Aorta (tissue), 5 donors: ENCODE measurements around the gene INPP5J. TPM values are rescaled to one million over a fixed set of nuclear protein-coding genes. Genes with fewer than 3 reads are reported as not detected.

Experiments used
- ATAC-seq: fragments of 200-7000 bp; cut with Tn5 transposase; one replicate; pipeline ENCODE4 v1.9.1; 2022; ENCODE audit warnings: moderate library complexity; ENCODE audit not compliant: low FRiP score
- DNase-seq, 2 donors: peaks; one replicate each; pipeline ENCODE4 v3.0.0-alpha.2; 2020
- H3K27ac ChIP-seq, 2 donors: one replicate each; pipeline ENCODE4 v1.5.1; 2013; ENCODE audit warnings: low read length in 2 of 2, mild to moderate bottlenecking in 2 of 2, moderate library complexity in 2 of 2, control low read depth in 1 of 2, inconsistent platforms in 1 of 2, low read depth in 1 of 2
- H3K27me3 ChIP-seq, 2 donors: one replicate each; pipeline ENCODE4 v1.6.1; 2013; ENCODE audit warnings: control low read depth in 1 of 2, low read length in 1 of 2, mild to moderate bottlenecking in 1 of 2, moderate library complexity in 1 of 2; ENCODE audit not compliant: insufficient read depth in 2 of 2, control insufficient read depth in 1 of 2
- H3K36me3 ChIP-seq, 2 donors: one replicate each; pipeline ENCODE4 v1.6.1; 2013; ENCODE audit warnings: control low read depth in 1 of 2, low read length in 1 of 2, mild to moderate bottlenecking in 1 of 2; ENCODE audit not compliant: insufficient read depth in 2 of 2, control insufficient read depth in 1 of 2
- H3K4me1 ChIP-seq, 2 donors: one replicate each; pipeline ENCODE4 v1.6.1; 2013; ENCODE audit warnings: low read length in 2 of 2, control low read depth in 1 of 2, mild to moderate bottlenecking in 1 of 2, moderate library complexity in 1 of 2; ENCODE audit not compliant: insufficient read depth in 2 of 2, control insufficient read depth in 1 of 2
- H3K4me3 ChIP-seq, 2 donors: one replicate each; pipeline ENCODE4 v1.5.1; 2013; ENCODE audit warnings: low read length in 2 of 2, control low read depth in 1 of 2, mild to moderate bottlenecking in 1 of 2
- H3K9me3 ChIP-seq: one replicate; pipeline ENCODE4 v1.6.1; 2013; ENCODE audit warnings: mild to moderate bottlenecking, low read length; ENCODE audit not compliant: control insufficient read depth
- WGBS, 2 donors: extraction: QIAGEN DNeasy Blood & Tissue Kit; methylation state at CpG; one replicate each; pipeline ENCODE4 v1.1.7; 2013; 5-methylcytosine and 5-hydroxymethylcytosine counted together
- intact Hi-C, 2 donors: fragments of 100-400 bp; cut with DNase I; formaldehyde crosslinking; loops; one replicate each; pipeline versions ENCODE4 v1.14.2 to v1.15.0; 2022
- polyA plus RNA-seq, 2 donors: library from polyadenylated mRNA; stranded (reverse); fragments of 200-250 nt; gene quantifications; one replicate each; pipeline ENCODE4 v1.2.3, GENCODE V29; 2013
- total RNA-seq, 2 donors: library from RNA; stranded (reverse); fragmentation: NEBNext Ultra II Directional; extraction: Animal tissue kit (Norgen Biotek cat#: 25700); gene quantifications; one replicate each; pipeline ENCODE4 v1.2.1, GENCODE V29; 2021
- donor health status: healthy with polysubstance abuse.
- donor health status: Bipolar disorder and iron deficiency.
- donor health status: DM: no; HTN: no; CAD: no.
- donor health status: DM: no; HTN: no; CAD: no.
- donor health status: DM: yes; HTN: yes; CAD: no.

The INPP5J gene
- total and polyA plus RNA-seq, 4 donors, result 2.4 to 8.3 (median 5.5) TPM

DNA sequence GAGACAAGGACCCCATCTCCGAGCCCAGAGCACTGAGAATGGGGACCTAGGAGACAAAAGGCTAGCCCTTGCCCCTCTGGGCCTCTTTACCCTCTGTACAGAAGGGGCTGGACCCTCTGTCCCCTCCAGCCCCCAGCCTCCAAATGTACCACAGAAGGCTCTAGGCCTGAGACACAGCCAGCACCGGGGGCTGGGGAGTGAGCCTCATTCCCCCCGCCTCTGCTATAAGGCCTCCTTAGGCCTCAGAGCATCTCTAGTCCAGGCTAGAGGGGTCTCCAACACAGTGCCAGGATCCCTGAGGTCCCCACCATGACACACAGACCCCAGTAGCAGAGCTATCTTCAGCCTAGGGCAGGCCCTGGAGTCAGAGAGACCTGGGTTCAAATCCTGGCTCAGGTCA lies 36.8 kb upstream of the INPP5J start:
- no peak overlapping the region for H3K4me3 ChIP-seq
- H3K27me3 ChIP-seq, result no peaks in the 10 kb centered on the region
- peak overlapping the region; percentile 74 to 84 for H3K27ac ChIP-seq
- no peaks in the 10 kb centered on the region for H3K9me3 ChIP-seq
- H3K36me3 ChIP-seq, result peaks cover 4 to 6% of the 10 kb centered on the region in 2 donors
- DNase-seq, result no peak
- intact Hi-C loops, result loop anchor here (1.0 to 10.0 kb wide), 3 partner anchors 66 to 451 kb away; partner anchors contain the start of gene SLC35E4 (in 1 of the 2)
- H3K4me1 ChIP-seq, result no peaks in the 10 kb centered on the region
- 56 to 66% methylated on average over 3 of the region's 3 CpGs for WGBS, 2 donors
- ATAC-seq, result no peak

DNA sequence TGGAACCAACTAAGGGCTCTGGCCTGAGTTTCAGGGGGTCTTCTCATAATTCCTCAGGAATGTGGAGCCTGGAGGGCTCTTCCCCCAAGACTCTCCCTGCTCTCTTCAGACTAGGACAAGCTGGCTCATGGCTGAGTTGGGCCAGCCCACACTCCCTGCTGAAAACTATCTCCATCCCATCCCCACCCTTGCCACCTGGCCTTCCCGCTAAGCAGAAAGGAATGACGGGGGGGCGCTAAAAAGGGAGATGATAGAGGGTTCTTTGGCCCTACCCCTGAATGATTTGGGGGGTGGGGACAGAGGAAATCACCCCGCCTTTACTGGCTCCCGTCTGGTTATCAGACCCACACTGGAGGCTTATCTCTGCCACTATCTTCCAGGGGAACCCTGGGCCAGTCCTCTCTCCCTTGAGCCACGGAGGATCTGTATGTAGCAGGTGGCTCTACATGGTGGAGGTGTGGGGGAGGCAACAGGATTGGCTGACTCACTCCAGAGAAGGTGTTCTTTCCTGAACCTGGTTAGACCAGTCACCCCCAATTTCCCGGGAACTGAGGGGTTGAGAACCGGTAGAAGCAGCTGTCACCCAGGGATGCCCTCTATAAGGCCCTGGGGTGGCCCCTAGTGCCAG lies 35.9 kb upstream of the INPP5J start:
- peaks cover 4 to 12% of the 10 kb centered on the region in 2 donors for H3K36me3 ChIP-seq
- intact Hi-C loops, result loop anchor here in 1 of 2 donors (5.0 to 10.0 kb wide), 2 partner anchors 65 to 452 kb away; partner anchors contain the start of gene SLC35E4

DNA sequence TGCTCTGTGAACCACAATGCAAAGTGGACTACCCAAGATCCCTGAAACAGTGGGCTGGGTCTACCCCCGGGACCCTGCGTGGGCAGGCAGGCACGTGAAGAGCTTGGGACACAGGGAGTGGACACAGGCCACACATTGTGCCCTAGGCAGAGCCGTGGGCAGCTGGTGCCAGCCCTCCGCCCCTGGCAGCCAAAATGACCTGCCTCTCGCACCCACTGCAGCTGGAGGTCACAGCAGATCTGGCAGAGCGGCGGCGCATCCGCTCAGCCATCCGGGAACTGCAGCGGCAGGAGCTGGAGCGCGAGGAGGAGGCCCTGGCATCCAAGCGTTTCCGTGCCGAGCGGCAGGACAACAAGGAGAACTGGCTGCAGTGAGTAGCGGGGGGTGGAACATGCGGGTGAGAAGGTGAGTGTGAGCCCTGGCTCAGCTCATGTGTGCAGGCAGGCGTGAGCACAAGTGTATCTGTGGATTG lies 35.0 kb upstream of the INPP5J start:
- DNase-seq, result no peak
- 65 to 69% methylated on average over 21 of the region's 21 CpGs for WGBS, 2 donors
- intact Hi-C loops, result loop anchor here in 1 of 2 donors (5.0 to 10.0 kb wide), 2 partner anchors 65 to 453 kb away; partner anchors contain the start of gene SLC35E4
- H3K4me3 ChIP-seq, result no peak overlapping the region
- no peaks in the 10 kb centered on the region for H3K9me3 ChIP-seq
- ATAC-seq, result no peak
- no peaks in the 10 kb centered on the region for H3K4me1 ChIP-seq
- H3K27me3 ChIP-seq, result no peaks in the 10 kb centered on the region
- H3K36me3 ChIP-seq, result peaks cover 4 to 13% of the 10 kb centered on the region in 2 donors
- peak overlapping the region in 1 of 2 donors; percentile 49 for H3K27ac ChIP-seq

More for the DNA sequence above, 35.9 kb upstream of the INPP5J start:
- Histone ChIP-seq H3K4me1 (no peaks in the 10 kb centered on the region), H3K27ac (peak overlapping the region; percentile 4 to 49), H3K9me3 (no peaks in the 10 kb centered on the region), H3K27me3 (no peaks in the 10 kb centered on the region), H3K4me3 (no peak overlapping the region)
- DNase-seq (no peak), ATAC-seq (no peak)
- 45 to 46% methylated on average over 8 of the region's 8 CpGs for WGBS, 2 donors

DNA sequence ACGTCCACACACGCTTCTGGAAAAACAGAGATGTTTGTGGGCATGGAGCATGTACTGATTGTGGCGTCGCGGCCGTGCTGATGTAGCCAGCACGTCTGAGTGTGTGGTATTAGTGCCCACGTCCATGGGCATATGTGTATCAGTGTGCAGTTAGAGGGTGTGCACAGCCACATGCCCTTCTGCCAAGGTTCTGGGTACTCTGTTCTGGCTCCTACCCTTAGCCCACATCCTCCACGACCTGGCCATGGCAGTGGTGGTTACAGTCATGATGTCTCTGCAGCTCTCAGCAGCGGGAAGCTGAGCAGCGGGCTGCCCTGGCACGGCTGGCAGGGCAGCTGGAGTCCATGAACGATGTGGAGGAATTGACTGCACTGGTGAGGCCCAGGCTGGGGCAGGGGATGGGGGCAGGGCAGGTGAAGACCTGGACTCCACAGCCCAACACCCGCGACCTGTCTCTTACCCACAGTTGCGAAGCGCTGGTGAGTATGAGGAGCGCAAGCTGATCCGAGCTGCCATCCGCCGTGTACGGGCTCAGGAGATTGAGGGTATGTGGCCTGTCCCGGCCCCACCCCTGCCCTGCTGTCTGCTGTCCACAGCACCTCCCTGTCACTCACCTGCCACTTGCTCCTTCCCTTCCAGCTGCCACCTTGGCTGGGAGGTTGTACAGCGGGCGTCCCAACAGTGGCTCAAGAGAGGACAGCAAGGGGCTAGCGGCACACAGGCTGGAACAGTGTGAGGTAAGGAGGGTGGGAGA lies 34.4 kb upstream of the INPP5J start:
- DNase-seq, result peak in 1 of 2 donors; percentile 43
- peak overlapping the region in 1 of 2 donors; percentile 22 for H3K27ac ChIP-seq

DNA sequence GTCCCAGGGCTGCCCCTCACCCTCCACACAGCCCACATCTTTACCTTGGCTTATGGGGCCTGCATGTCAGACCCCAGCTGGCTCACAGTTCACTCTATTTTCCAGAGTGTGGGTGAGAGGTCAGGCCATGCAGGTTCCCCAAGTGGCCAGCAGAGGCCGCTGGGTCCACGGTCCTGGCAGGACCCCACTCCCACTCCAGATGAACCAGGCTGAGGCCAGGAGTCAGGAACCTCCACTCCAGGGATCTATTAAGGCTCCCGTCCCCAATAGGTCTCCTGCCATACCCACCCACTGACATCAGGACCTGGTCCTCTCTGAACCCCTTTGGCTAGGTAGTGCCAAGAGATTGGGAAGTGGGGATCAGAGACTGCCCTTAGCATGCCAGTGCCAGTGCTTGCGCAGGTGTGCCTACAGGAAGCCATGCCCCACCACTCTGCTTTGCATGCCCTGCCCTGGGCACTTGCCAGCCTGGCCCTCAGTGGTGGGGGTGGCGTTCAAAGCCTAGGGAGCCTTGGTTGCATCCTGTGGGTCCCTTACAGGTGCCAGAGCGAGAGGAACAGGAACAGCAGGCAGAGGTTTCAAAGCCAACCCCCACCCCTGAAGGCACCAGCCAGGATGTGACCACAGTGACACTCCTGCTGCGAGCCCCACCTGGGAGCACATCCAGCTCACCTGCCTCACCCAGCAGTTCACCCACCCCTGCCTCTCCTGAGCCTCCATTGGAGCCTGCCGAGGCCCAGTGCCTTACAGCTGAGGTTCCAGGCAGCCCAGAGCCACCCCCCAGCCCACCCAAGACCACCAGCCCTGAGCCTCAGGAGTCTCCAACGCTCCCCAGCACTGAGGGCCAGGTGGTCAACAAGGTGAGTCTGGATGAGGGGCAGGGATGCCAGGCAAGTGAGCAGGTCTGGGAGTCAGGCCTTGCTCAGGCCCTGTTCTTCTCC lies 33.3 kb upstream of the INPP5J start:
- ATAC-seq, result peak; percentile 23
- H3K27ac ChIP-seq, result peak overlapping the region in 1 of 2 donors; percentile 63
- no peaks in the 10 kb centered on the region for H3K9me3 ChIP-seq
- DNase-seq, result peak in 1 of 2 donors; percentile 74
- intact Hi-C loops, result loop anchor here in 1 of 2 donors (2.0 to 10.0 kb wide), 3 partner anchors 17 to 455 kb away; partner anchors contain the start of genes SELENOM and SLC35E4
- H3K36me3 ChIP-seq, result peaks cover 0 to 19% of the 10 kb centered on the region in 2 donors
- H3K4me1 ChIP-seq, result no peaks in the 10 kb centered on the region
- no peaks in the 10 kb centered on the region for H3K27me3 ChIP-seq
- WGBS, 2 donors, result 55 to 57% methylated on average over 9 of the region's 9 CpGs
- no peak overlapping the region for H3K4me3 ChIP-seq

More for the DNA sequence above, 34.4 kb upstream of the INPP5J start:
- Histone ChIP-seq H3K4me3 (no peak overlapping the region), H3K36me3 (peaks cover 4 to 13% of the 10 kb centered on the region in 2 donors), H3K27me3 (no peaks in the 10 kb centered on the region), H3K9me3 (no peaks in the 10 kb centered on the region), H3K4me1 (no peaks in the 10 kb centered on the region)
- WGBS, 2 donors, result 59 to 64% methylated on average over 20 to 26 of the region's 26 CpGs
- no peak for ATAC-seq
- intact Hi-C loops, result loop anchor here in 1 of 2 donors (5.0 to 10.0 kb wide), 2 partner anchors 64 to 454 kb away; partner anchors contain the start of gene SLC35E4

DNA sequence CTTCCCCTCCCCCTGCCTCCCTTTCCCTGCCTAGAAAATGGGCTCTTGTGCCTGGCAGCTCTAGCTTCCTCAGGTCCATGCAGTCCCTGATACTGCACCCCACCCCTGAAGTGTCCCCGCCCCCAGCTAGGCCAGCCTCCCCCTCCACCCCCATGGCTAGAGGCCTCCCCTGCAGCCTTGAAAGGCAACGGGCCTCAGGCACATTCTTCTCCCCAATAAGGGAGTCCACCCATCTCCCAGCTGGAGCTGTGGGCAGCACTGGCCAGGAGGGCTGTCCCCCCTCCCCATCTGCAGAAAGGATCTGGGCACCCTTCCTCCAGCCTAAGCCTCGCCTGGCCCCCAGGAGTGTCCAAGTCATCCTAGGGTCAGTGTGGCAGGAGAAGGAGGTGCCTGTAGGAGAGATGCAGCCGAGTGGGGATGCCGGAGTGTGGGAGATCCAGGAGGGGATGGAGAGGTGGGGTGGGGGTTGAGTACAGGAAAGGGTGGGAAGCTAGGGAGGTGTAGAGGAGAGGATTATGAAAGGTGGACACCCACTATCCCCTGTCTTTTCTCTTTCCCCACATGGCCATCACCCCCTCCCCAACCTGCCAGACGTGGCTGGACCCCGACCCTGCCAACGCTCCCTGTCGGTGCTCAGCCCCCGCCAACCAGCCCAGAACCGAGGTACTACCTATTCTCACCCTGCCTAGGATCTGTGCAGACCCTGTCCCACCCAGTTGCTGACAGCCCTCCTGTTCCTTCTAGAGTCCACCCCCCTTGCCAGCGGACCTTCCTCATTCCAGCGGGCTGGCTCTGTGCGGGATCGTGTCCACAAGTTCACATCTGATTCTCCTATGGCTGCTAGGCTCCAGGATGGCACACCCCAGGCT lies 32.3 kb upstream of the INPP5J start:
- Histone ChIP-seq H3K36me3 (peaks cover 0 to 24% of the 10 kb centered on the region in 2 donors), H3K4me3 (no peak overlapping the region), H3K4me1 (no peaks in the 10 kb centered on the region), H3K9me3 (no peaks in the 10 kb centered on the region), H3K27ac (peak overlapping the region in 1 of 2 donors; percentile 63), H3K27me3 (no peaks in the 10 kb centered on the region)
- 40 to 43% methylated on average over 15 of the region's 15 CpGs for WGBS, 2 donors
- intact Hi-C loops, result loop anchor here in 1 of 2 donors (2.0 kb wide), 1 partner anchor 16 kb away; the partner anchor contains the start of gene SELENOM
- DNase-seq (peak in 1 of 2 donors; percentile 77), ATAC-seq (peak; percentile 58)

DNA sequence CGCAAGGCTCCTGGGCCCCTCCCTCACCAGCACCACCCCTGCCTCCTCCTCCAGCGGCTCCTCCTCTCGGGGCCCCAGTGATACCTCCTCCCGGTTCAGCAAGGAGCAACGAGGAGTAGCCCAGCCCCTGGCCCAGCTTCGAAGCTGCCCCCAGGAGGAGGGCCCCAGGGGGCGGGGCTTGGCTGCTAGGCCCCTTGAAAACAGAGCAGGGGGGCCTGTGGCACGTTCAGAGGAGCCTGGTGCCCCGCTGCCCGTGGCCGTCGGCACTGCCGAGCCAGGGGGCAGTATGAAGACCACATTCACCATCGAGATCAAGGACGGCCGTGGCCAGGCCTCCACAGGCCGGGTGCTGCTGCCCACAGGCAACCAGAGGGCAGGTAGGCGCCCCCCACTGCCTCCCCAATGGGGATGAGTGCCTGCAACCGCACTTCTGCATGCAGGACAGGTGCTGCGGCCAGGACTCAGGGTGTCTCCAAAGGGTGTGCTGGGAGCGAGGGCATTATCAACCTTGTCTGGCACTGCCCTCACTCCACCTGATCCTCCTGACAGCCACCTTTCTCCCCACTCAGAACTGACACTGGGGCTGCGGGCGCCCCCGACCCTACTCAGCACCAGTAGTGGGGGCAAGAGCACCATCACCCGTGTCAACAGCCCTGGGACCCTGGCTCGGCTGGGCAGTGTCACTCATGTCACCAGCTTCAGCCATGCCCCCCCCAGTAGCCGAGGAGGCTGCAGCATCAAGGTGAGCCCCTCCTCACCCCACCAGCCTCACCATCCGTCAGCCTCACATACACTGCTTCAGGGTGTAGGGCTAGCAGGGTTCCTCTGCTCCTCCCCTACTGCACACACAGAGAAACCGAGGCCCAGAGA lies 31.4 kb upstream of the INPP5J start:
- intact Hi-C loops, result loop anchor here in 1 of 2 donors (2.0 kb wide), 1 partner anchor 15 kb away; the partner anchor contains the start of gene SELENOM
- H3K27me3 ChIP-seq, result no peaks in the 10 kb centered on the region
- ATAC-seq (no peak), DNase-seq (peak in 1 of 2 donors; percentile 47)
- H3K4me3 ChIP-seq, result no peak overlapping the region
- H3K27ac ChIP-seq, result peak overlapping the region in 1 of 2 donors; percentile 37
- H3K36me3 ChIP-seq, result peaks cover 0 to 27% of the 10 kb centered on the region in 2 donors
- H3K4me1 ChIP-seq, result no peaks in the 10 kb centered on the region
- WGBS, 2 donors, result 44 to 48% methylated on average over 29 of the region's 29 CpGs
- H3K9me3 ChIP-seq, result no peaks in the 10 kb centered on the region
